Right lobe of liver (tissue), 4 donors: ENCODE results near the gene NBAS.

Experiments
- CTCF ChIP-seq, 4 donors: fragments of 200-600 bp in 3 of 4; fragments of 450-650 bp in 1 of 4; IDR thresholded peaks; one replicate each; pipeline versions ENCODE4 v1.5.1 to v1.8.0; 2016 to 2022; ENCODE audit warnings: antibody characterized with exemption in 4 of 4, mild to moderate bottlenecking in 2 of 4
- POLR2A ChIP-seq: fragments of 450-650 bp; IDR thresholded peaks from one replicate; pipeline ENCODE4 v1.6.1; 2017; ENCODE audit warnings: antibody characterized with exemption, mild to moderate bottlenecking
- donor health status: DM: no; HTN: no; CAD: no.
- donor health status: DM: no; HTN: no; CAD: no.
- donor health status: DM: no; HTN: yes; CAD: no.

- no peak for TF ChIP-seq POLR2A
- TF ChIP-seq CTCF (IDR thresholded peaks at IDR 0.05) = no peak
These were observed 432.3 kb downstream of the NBAS start for GRCh38 chr2:15128846-15129245.
